Left colon (tissue), 2 donors: ENCODE data around the gene KLHL22. TPM values are rescaled to one million over a fixed set of nuclear protein-coding genes. Genes with fewer than 3 reads are reported as not detected.
"Not testable (repeated sequence)": the region's sequence is repeated elsewhere in the genome, so short reads cannot be mapped to it uniquely, and the experiment has no call there.

ENCODE experiments used
- ATAC-seq: fragments of 200-7000 bp; cut with Tn5 transposase; one replicate; pipeline ENCODE4 v1.9.1; 2020; ENCODE audit warnings: mild to moderate bottlenecking, moderate library complexity
- DNase-seq, 2 donors: peaks; one replicate each; pipeline ENCODE4 v3.0.0-alpha.2; 2020
- intact Hi-C, 2 donors: fragments of 100-400 bp; cut with DNase I in 1 of 2; cut with micrococcal nuclease in 1 of 2; formaldehyde crosslinking; loops; one replicate each; pipeline versions ENCODE4 v1.11.2 to v1.14.0; 2022; cut with DNase I, micrococcal nuclease
- total RNA-seq, 2 donors: library from RNA; stranded (reverse); fragmentation: NEBNext Ultra II Directional; extraction: Animal tissue kit (Norgen Biotek cat#: 25700); gene quantifications; one replicate each; pipeline ENCODE4 v1.2.1, GENCODE V29; 2021
- donor health status: DM: no; HTN: no; CAD: no.
- donor health status: DM: yes; HTN: yes; CAD: no.

Gene KLHL22
- total RNA-seq, 2 donors from 2014 or later: 12.3 to 14.2 TPM

DNA sequence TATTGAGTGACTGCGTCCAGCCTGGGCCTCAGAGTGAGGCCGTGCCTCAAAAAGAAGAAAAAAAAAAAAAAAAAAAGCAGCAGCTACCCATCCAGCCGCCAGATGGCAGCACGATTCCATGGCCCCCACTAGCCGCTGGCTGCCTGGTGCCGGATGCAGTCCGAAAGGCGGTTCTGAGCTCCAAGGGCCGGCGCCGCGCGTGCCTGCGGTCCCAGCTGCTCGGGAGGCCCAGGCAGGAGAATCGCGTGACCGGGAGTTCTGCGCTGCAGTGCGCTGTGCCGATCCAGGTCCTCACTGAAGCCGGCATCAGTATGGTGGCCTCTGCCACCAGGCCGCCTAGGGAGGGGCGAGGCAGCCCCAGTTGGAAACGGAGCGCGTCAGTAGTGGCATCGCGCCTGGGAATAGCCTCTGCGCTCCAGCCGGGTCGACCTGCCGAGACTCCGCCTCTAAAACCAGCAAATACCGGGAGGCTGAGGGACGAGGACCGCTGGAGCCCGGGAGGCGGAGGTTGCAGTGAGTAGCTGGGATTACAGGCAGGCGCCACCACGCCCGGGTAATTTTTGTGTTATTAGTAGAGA is 77.3 kb downstream of the KLHL22 start:
- ATAC-seq: peak; percentile 80
- peak; percentile 63 to 78 for DNase-seq
- intact Hi-C loops: no loop called here

DNA sequence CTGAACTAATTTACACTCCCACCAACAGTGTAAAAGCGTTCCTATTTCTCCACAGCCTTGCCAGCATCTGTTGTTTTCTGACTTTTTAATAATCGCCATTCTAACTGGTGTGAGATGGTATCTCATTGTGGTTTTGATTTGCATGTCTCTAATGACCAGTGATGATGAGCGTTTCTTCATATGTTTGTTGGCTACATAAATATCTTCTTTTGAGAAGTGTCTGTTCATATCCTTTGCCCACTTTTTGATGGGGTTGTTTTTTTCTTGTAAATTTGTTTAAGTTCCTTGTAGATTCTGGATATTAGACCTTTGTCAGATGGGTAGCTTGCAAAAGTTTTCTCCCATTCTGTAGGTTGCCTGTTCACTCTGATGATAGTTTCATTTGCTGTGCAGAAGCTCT is 79.9 kb downstream of the KLHL22 start:
- ATAC-seq, DNase-seq: not testable (repeated sequence)
- intact Hi-C loops: loop anchor here in 1 of 2 donors (2.0 kb wide), 1 partner anchor 41 kb away; no protein-coding TSS in a partner anchor

DNA sequence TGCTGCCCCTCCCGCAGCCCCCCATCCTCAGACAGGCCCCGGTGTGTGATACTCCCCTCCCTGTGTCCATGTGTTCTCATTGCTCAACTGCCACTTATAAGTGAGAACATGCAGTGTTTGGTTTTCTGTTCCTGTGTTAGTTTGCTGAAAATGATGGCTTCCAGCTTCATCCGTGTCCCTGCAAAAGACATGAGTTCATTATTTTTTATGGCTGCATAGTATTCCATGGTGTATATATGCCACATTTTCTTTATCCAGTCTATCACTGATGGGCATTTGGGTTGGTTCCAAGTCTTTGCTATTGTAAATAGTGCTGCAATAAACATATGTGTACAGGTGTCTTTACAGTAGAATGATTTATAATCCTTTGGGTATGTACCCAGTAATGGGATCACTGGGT is 80.4 kb downstream of the KLHL22 start:
- intact Hi-C loops, ATAC-seq, DNase-seq: not testable (repeated sequence)

DNA sequence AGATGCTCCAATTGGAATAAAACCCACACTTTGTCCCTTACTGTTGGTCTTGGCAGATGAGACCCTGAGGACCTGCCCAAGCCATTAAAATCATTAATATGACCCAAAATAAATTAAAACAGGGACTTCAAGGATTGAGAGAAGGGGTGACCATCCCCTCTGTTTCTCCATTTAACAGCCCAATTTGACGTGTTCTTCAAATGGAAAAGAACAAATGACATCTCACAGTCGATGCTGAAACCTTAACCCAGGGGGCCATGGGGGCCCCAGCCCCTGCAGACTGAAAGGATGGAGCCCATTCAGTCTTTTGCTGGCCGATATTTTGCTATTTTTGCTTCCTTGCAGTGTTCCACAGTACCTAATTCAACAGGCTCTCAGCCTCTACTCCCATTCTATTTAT is 81.1 kb downstream of the KLHL22 start:
- DNase-seq: no peak
- intact Hi-C loops: no loop called here
- ATAC-seq: no peak

DNA sequence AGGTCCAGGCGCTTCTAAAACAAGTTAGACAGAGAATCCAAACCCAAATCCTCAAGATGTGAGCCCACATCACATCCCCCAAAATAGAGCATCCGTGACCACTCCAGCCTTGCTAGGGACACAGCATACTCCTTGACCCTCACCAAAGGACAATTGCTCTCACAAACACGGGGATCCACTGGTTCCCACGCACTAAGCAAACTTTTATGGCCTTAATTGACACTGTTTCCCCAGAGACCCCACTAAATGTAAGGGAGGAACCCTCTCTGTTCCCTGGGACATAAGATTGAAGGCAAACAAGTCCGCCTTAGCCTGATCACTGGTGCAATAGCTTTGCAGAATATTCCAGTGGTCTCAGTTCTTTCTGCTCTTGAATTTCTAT is 81.5 kb downstream of the KLHL22 start:
- no peak for DNase-seq
- intact Hi-C loops: no loop called here
- ATAC-seq: no peak

DNA sequence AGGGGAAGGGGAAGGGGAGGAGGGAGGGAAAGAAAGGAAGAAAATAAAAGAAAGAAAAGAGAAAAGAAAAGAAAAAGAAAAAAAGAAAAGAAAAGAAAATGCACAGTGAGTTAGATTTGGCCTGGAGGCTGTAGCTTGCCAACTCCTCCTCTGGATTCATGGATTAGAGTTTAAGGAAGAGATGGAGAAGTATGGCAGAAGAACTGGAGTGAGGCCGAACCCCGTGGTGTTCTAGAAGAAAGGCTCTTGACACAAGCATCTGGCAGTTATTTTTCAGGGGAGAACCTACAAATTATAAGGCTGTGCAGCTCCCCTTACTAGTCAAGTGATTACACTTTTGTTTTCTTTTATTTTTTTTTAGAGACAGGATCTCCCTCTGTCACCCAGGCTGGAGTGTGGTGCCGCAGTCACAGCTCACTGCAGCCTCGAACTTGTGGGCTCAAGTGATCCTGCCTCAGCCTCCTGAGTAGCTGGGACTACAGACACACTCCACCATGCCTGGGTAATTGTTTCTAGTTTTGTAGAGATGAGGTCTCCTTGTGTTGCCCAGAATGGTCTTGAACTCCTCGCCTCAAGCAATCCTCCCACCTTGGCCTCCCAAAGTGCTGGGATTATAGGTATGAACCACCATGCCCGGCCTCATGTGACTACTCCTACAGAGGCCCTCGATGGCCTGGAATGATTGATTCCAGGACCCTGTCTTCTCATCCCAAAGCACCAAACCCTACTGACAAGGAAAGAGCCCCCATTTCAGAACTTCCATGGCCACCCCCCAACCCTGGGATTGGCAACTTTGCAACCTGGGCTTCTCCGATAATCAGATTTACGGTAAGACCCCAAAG is 82.2 kb downstream of the KLHL22 start:
- DNase-seq (no peak), ATAC-seq (no peak)
- intact Hi-C loops: no loop called here

DNA sequence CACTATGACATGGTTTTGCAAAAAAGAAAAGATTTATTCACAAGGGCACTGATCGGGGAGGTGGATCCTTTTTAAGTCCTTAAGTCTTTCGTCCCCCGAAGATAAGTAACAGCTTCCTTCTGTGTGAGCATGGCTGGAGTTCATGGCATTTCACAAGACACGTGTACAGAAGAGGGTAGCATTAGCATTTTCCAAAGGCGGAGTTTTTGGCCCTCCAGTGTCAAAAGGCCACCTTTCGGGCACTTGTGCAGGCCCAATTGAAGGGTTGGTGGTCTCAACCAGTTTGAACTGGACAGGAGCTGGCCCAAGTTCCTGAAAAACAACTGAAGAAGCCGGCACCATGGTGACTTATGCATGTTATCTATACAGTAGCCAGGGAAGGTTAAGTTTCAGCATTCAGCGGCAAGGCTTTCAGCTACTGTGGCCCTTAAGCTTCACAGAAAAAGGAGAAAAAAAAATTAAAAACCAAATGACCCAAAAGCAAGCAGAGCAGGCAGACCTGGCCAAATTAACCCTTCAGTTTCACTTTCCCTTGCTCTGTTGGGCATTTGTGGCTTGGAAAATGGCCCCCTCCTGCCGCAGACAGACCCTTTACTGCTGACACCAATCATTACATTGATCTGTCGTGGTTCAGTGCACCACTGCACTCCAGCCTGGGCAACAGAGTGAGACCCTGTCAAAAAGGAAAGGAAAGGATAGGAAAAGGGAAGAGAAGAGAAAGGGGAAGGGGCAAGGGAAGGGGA is 83.0 kb downstream of the KLHL22 start:
- no peak for DNase-seq
- intact Hi-C loops: no loop called here
- ATAC-seq: no peak

DNA sequence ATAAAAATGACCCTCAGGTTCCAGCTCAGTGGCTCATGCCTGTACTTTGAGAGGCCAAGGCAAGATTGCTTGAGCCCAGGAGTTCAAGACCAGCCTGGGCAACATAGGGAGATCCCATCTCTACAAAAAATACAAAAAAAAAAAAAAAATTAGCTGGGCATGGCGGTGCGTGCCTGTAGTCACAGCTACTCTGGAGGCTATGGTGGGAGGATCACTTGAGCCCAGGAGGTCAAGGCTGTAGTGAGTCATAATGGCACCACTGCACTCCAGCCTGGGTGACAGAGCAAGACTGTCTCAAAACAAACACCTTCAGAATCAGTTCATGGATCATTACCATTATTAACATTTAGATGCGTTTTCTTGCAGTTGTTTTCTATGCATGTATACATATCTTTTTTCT is 86.2 kb downstream of the KLHL22 start:
- DNase-seq, ATAC-seq, intact Hi-C loops: not testable (repeated sequence)

DNA sequence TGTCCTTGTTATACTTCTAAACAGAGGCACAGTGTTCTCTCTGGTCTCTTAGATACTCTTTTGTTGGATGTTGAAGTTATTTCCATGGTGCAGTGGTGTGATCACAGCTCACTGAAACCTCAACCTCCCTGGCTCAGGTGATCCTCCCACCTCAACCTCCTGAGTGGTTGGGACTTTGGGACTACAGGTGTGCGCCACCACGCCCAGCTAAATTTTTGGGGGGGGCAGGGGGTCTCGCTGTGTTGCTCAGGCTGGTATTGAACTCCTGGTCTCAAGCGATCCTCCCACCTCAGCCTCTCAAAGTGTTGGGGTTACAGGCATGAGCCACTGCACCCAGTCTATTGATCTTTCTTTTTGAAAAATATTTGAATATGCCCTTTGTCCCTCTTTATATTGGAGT is 86.7 kb downstream of the KLHL22 start:
- ATAC-seq: no peak
- no peak for DNase-seq
- intact Hi-C loops: no loop called here

DNA sequence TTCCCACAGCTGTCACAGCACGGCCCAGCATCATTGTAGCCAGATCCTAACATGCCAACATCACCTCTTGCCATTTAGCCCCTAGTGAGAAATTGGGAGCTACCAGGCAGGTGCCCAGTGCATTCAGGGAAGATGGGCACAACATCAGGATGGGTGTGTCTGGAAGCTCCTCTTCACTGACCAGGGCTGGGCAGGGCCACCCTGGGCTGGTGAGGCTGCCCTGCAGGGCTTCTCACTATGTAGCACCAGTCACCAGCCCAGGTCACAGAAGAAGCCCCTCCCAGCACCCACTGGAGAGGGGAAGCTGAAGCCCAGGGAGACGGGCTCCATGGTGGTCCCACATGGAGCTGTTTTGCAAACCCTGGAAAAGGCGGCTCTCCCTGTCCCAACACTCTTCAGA is 87.8 kb downstream of the KLHL22 start:
- intact Hi-C loops: no loop called here
- no peak for ATAC-seq
- DNase-seq: no peak

DNA sequence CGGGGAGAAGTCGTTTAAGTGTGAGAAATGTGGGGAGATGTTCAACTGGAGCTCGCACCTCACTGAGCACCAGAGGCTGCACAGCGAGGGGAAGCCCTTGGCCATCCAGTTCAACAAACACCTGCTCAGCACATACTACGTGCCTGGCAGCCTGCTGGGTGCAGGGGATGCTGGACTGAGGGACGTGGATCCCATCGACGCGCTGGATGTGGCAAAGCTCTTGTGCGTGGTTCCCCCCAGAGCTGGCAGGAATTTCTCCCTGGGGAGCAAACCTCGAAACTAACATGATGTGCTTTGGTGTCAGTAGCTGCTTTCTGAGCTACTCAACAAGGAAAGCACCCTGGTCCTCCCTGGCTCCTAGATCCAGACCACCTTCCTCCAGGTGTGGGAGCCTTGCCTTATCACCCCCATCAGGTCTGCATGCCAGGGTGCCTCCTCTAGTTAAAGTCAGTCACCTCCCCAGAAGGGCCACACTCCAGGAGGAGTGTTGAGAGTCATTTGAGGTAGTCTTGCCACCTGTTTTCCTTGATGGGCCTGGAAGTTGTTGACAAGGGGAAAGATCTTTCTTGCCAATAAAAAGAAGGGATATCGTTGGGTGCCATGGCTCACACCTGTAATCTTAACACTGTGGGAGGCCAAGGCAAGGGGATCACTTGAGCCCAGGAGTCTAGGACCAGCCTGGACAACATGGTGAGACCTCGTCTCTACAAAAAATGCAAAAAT is 88.7 kb downstream of the KLHL22 start:
- DNase-seq (no peak), ATAC-seq (no peak)
- intact Hi-C loops: no loop called here

DNA sequence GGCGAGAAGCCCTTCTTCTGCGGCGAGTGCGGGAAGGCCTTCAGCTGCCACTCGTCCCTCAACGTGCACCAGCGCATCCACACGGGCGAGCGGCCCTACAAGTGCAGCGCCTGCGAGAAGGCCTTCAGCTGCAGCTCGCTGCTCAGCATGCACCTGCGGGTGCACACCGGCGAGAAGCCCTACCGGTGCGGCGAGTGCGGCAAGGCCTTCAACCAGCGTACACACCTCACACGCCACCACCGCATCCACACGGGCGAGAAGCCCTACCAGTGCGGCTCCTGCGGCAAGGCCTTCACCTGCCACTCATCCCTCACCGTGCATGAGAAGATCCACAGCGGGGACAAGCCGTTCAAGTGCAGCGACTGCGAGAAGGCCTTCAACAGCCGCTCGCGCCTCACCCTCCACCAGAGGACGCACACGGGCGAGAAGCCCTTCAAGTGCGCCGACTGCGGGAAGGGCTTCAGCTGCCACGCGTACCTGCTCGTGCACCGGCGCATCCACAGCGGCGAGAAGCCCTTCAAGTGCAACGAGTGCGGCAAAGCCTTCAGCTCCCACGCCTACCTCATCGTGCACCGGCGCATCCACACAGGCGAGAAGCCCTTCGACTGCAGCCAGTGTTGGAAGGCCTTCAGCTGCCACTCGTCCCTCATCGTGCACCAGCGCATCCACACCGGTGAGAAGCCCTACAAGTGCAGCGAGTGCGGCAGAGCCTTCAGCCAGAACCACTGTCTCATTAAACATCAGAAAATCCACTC is 89.5 kb downstream of the KLHL22 start:
- ATAC-seq (no peak), DNase-seq (no peak)
- intact Hi-C loops: no loop called here

DNA sequence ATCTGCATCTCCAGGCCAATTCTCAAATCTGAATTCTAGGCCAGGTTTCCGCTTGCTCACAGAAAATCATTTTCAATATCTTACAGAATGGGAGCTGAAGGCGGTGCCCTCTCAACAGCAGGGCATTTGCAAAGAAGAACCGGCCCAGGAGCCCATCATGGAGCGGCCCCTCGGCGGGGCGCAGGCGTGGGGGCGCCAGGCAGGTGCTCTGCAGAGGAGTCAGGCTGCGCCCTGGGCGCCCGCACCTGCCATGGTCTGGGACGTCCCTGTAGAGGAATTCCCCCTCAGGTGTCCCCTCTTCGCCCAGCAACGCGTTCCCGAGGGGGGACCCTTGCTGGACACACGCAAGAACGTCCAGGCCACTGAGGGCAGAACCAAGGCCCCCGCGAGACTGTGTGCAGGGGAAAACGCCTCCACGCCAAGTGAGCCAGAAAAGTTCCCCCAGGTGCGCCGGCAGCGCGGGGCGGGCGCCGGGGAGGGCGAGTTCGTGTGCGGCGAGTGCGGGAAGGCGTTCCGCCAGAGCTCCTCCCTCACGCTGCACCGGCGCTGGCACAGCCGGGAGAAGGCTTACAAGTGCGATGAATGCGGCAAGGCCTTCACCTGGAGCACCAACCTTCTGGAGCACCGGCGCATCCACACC is 90.2 kb downstream of the KLHL22 start:
- ATAC-seq (no peak), DNase-seq (no peak)
- intact Hi-C loops: no loop called here

DNA sequence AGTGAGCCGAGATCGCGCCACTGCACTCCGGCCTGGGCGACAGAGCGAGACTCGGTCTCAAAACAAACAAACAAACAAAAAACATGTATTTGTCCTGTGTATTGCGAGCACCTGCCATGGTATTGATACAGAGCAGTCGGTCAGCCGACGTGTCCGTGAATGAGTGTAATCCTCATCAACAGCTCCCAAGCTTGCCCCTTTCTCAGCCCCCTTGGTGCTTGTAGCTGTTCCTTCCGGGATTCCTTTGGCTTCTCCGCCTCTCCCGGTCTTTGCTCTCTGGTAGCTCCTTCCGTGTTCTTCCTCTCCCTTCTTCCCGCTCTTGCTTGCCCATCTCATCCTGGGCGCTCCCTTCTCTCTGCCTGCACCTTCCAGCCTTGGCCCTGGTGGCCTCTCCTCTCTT is 90.7 kb downstream of the KLHL22 start:
- DNase-seq: no peak
- intact Hi-C loops: no loop called here

DNA sequence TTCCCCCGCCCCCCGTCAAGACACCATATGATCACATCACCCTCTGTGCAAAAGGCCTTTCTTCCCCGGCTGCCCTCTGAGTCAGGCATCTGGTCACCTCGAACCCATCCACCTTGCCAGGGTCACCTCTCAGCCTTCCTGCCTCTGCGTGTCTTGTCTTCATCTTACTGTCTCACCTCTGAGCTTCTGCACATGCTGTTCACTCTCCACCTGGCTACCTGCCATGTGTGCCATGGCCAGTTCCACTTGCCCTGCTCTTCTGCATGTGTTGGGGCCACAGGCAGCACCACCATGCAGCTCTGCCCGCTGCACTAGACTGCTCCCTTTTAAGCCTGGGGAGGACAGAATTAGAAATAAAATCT is 91.8 kb downstream of the KLHL22 start:
- intact Hi-C loops: no loop called here
- ATAC-seq (no peak), DNase-seq (no peak)

More for the DNA sequence above, 90.7 kb downstream of the KLHL22 start:
- no peak for ATAC-seq

DNA sequence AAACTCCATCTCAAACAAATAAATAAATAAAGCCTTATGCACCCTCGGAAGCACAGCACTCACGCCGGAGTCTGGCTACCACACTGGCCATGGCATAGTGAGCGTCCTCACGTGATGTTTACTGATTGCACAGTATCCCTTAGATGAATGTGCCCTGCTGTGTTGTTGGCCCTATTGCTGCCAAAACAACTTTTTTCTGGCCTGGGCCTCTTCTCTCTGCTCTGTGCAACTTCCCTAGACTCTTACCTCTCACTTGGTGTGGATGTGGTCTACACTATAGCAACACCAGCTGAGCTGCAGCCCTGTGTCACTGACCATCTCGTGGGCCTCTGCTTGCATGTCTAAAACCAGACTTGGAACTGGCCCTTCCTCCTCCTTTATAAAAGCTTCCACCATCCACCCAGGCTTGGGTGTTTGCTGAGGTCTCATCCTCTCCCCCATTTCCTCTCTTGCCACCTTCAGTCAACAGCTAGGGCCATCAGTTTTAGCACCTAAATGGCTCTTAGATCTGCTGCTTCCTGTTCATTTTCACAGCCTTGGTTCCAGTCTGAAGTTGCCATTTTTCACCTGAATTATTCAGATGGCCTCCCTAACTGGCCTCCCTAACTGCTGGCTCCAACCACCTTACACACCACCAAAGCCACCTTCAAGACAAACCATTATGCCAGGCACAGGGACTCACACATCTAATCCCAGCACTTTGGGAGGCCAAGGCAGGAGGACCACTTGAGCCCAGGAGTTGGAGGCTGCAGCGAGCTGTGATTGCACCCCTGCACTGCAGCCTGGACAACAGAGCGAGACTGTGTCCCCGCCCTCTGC is 92.4 kb downstream of the KLHL22 start:
- ATAC-seq: no peak
- intact Hi-C loops: no loop called here
- no peak for DNase-seq

DNA sequence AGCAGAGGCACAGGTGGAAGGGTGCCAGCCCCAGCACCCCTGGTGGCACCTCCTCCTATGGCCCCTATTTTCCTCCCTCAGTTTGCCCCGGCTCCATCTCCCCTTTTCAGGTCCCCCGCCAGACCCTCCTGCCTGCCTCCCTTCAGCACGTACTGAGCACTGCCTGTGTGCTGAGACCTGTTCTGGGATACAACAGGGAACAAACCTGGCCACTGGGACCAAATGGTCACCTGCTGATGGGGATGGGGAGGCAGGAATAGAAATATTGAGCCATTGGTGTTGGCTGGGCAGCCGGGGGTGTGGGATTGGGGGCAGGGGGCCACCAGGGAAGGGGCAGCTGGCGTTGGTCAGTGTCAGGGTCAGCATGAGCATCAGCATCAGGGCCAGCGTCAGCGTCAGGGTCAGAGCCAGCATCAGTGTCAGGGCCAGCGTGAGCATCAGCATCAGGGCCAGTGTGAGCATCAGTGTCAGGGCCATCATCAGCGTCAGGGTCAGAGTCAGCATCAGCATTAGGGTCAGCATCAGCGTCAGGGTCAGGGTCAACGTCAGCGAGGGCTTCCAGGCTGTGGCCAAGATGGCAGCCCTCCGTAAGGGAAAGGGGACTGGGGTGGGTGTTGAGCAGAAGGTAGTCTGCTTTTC is 94.1 kb downstream of the KLHL22 start:
- DNase-seq (no peak), ATAC-seq (no peak)
- intact Hi-C loops: no loop called here
